B cell (primary cell): Measurements from ENCODE around the gene CAMKV. TPM values are rescaled to one million over a fixed set of nuclear protein-coding genes. Genes with fewer than 3 reads are reported as not detected.
A peak's percentile ranks its signal among the peaks of the same experiment; 100 is the strongest.
"Not testable (repeated sequence)": the region's sequence is repeated elsewhere in the genome, so short reads cannot be mapped to it uniquely, and the experiment has no call there.

Source experiments
- ATAC-seq: fragments of 200-7000 bp; cut with Tn5 transposase; one replicate; pipeline ENCODE4 v1.10.0; 2021; ENCODE audit warnings: low read depth, mild to moderate bottlenecking, moderate number of reproducible peaks, moderate library complexity
- CTCF ChIA-PET: fragments of 350-600 bp; sonication (Branson Sonifier 250); formaldehyde crosslinking; loops from one replicate; lab custom pipeline; 2021; ENCODE audit warnings: antibody characterized with exemption, inconsistent platforms; lab: Charles Lee
- POLR2A ChIA-PET: fragments of 350-600 bp; sonication (Branson Sonifier 250); formaldehyde crosslinking; loops from one replicate; lab custom pipeline; 2021; ENCODE audit warnings: antibody characterized with exemption; lab: Charles Lee
- DNase-seq: peaks from one replicate; pipeline ENCODE4 v3.0.0; 2013
- H2AFZ ChIP-seq: 2 replicates; pipeline ENCODE4 v1.6.1; 2012; ENCODE audit warnings: mild to moderate bottlenecking, low read depth, low read length; ENCODE audit not compliant: insufficient read depth, poor library complexity, severe bottlenecking
- H3K27ac ChIP-seq, 2 donors: 1 replicate in 1 of 2; 2 replicates in 1 of 2; pipeline ENCODE4 v1.5.1; 2012 to 2013; ENCODE audit warnings: low read length in 2 of 2, mild to moderate bottlenecking in 2 of 2, moderate library complexity in 1 of 2
- H3K27me3 ChIP-seq, 4 experiments: fragments of 200-600 bp in 1 of 4; sonication (generic) in 1 of 4; replicated peaks in 1 of 4; 1 replicate in 2 of 4; 2 replicates in 2 of 4; pipeline versions ENCODE4 v1.6.1 to v1.7.0; 2013 to 2016; ENCODE audit warnings: low read length in 3 of 4, mild to moderate bottlenecking in 2 of 4, mixed read lengths in 1 of 4, moderate library complexity in 1 of 4; ENCODE audit not compliant: insufficient read depth in 4 of 4, control insufficient read depth in 3 of 4; ENCODE audit errors: control extremely low read depth in 1 of 4
- H3K36me3 ChIP-seq, 2 experiments: replicated peaks in 1 of 2; 1 replicate in 1 of 2; 2 replicates in 1 of 2; pipeline versions ENCODE4 v1.6.1 to v1.7.1; 2013; ENCODE audit warnings: low read length in 1 of 2; ENCODE audit not compliant: insufficient read depth in 2 of 2, control insufficient read depth in 1 of 2; ENCODE audit errors: control extremely low read depth in 1 of 2, extremely low read depth in 1 of 2
- H3K4me1 ChIP-seq, 2 donors: fragments of 200-600 bp in 1 of 2; sonication (generic) in 1 of 2; 1 replicate in 1 of 2; 2 replicates in 1 of 2; pipeline versions ENCODE4 v1.5.1 to v1.6.1; 2013 to 2017; ENCODE audit warnings: low read length in 2 of 2; ENCODE audit not compliant: control insufficient read depth in 2 of 2, insufficient read depth in 2 of 2
- H3K4me2 ChIP-seq: replicated peaks from 2 replicates; pipeline ENCODE3; 2012; ENCODE audit warnings: mild to moderate bottlenecking, low read depth, low read length; ENCODE audit not compliant: poor library complexity, severe bottlenecking
- H3K4me3 ChIP-seq, 5 experiments: fragments of 200-600 bp in 1 of 5; sonication (generic) in 1 of 5; 1 replicate in 3 of 5; 2 replicates in 2 of 5; pipeline versions ENCODE4 v1.5.1 to v1.7.0; 2011 to 2016; ENCODE audit warnings: low read length in 4 of 5, mild to moderate bottlenecking in 4 of 5, low read depth in 2 of 5, control low read depth in 1 of 5, moderate library complexity in 1 of 5; ENCODE audit not compliant: insufficient read depth in 1 of 5; ENCODE audit errors: control extremely low read depth in 1 of 5, extremely low read depth in 1 of 5
- H3K79me2 ChIP-seq: fragments of 200-600 bp; sonication (generic); one replicate; pipeline ENCODE4 v1.6.0; 2016; ENCODE audit warnings: low read length; ENCODE audit not compliant: control insufficient read depth, insufficient read depth
- H3K9ac ChIP-seq: fragments of 200-600 bp; sonication (generic); 2 replicates; pipeline ENCODE4 v1.6.1; 2017; ENCODE audit warnings: mild to moderate bottlenecking, low read length, moderate library complexity
- H3K9me3 ChIP-seq, 3 donors: one replicate each; pipeline versions ENCODE4 v1.6.1 to v1.7.1; 2013; ENCODE audit warnings: low read length in 2 of 3; ENCODE audit not compliant: control insufficient read depth in 2 of 3, insufficient read depth in 1 of 3; ENCODE audit errors: control extremely low read depth in 1 of 3
- H4K20me1 ChIP-seq: 2 replicates; pipeline ENCODE4 v1.6.0; 2012; ENCODE audit warnings: mild to moderate bottlenecking, low read length; ENCODE audit not compliant: insufficient read depth, control insufficient read depth, poor library complexity, severe bottlenecking
- H3K27ac Mint-ChIP-seq: one replicate; pipeline ENCODE4 v1.8.0; 2021; ENCODE audit warnings: mixed read lengths
- H3K27me3 Mint-ChIP-seq: one replicate; pipeline ENCODE4 v1.8.0; 2021; ENCODE audit warnings: mixed read lengths
- H3K4me1 Mint-ChIP-seq: one replicate; pipeline ENCODE4 v1.8.0; 2021; ENCODE audit warnings: mixed read lengths
- H3K4me3 Mint-ChIP-seq: one replicate; pipeline ENCODE4 v1.8.0; 2021; ENCODE audit warnings: mixed read lengths
- H3K9me3 Mint-ChIP-seq: one replicate; pipeline ENCODE4 v1.8.0; 2022; ENCODE audit warnings: mixed read lengths; ENCODE audit not compliant: insufficient read depth
- EZH2 ChIP-seq: IDR thresholded peaks from 2 replicates; pipeline ENCODE4 v1.6.1; 2012; ENCODE audit warnings: borderline replicate concordance, low read depth, mild to moderate bottlenecking, moderate library complexity, low read length; ENCODE audit not compliant: insufficient read depth, poor library complexity, severe bottlenecking
- WGBS: methylation state at CpG from one replicate; pipeline ENCODE4 v1.1.5; 2013; ENCODE audit warnings: missing lambda C conversion rate; ENCODE audit not compliant: insufficient coverage; 5-methylcytosine and 5-hydroxymethylcytosine counted together
- intact Hi-C: fragments of 100-400 bp; cut with micrococcal nuclease; formaldehyde crosslinking; loops from one replicate; pipeline ENCODE4 v1.10.0; 2022
- polyA minus RNA-seq: library from RNA; depleted of rRNA, polyadenylated mRNA; stranded (reverse); fragments of >200 nt; gene quantifications from 2 replicates; pipeline ENCODE4 v1.2.3, GENCODE V29; 2012
- polyA plus RNA-seq: library from polyadenylated mRNA; depleted of rRNA; stranded (reverse); fragments of >200 nt; gene quantifications from 2 replicates; pipeline ENCODE4 v1.2.3, GENCODE V29; 2012
- total RNA-seq, 2 donors: library from RNA; stranded (reverse); fragments of 120-200 nt in 1 of 2; gene quantifications; 1 replicate in 1 of 2; 2 replicates in 1 of 2; pipeline versions ENCODE4 v1.2.3 to v1.2.4, GENCODE V29; 2013 to 2022
- TF ChIP-seq, protein P1 (sequence below): fragments of 200-600 bp; IDR thresholded peaks from one replicate; pipeline ENCODE4 v1.8.0; 2022; ENCODE audit warnings: antibody characterized with exemption, mild to moderate bottlenecking

The CAMKV gene, protein sequence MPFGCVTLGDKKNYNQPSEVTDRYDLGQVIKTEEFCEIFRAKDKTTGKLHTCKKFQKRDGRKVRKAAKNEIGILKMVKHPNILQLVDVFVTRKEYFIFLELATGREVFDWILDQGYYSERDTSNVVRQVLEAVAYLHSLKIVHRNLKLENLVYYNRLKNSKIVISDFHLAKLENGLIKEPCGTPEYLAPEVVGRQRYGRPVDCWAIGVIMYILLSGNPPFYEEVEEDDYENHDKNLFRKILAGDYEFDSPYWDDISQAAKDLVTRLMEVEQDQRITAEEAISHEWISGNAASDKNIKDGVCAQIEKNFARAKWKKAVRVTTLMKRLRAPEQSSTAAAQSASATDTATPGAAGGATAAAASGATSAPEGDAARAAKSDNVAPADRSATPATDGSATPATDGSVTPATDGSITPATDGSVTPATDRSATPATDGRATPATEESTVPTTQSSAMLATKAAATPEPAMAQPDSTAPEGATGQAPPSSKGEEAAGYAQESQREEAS
- not detected in 2 replicates for total RNA-seq
- total RNA-seq (2013), result not detected
- not detected in 2 replicates for polyA plus RNA-seq
- not detected in 2 replicates for polyA minus RNA-seq

DNA sequence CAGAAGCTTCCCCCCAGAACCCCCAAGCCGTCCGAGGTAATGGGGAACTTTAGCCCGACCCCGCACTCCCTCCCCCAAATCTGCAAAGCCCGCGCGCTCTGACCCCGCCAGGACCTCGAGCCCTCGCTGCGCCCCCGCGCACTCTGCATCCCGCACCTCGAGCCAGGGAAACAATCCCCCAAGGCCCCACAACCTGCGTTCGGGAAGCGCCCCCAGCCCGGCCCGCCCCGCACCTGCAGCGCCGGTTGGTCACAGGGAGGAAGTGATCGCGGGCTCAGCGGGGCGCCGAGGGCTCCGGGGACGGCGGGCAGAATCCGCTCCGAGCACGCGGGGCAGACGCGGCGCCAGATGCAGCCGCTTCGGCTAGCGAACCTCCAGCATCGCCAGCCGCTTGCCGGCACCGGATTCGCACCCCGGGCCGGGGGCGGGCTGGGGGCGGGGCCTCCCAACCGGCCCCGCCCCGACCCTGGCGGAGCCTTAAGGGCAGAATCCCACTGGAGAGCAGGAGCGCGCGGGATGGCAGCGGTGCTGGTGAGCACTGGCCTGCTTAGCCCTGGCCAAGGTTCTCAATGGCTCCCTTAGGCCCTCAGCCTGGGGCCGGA is at the start of gene CAMKV:
Gene CAMKV, minus strand, starts transcription at position 382 of the 602 bp plus-strand sequence. CDS start 7,518 bp downstream, outside the sequence.
- no peaks in the 10 kb centered on the region for H3K9me3 Mint-ChIP-seq
- Histone ChIP-seq H4K20me1 (no peaks in the 10 kb centered on the region), H3K4me3 (peak within 1 kb of the TSS in 4 of 5 experiments; percentile 19 to 38 (median 32)), H3K4me2 (peak within 1 kb of the TSS; percentile 93), H3K79me2 (no peaks in the 10 kb centered on the region), H2AFZ (peak within 1 kb of the TSS; percentile 58), H3K9me3 (peaks cover 0 to 12% (median 0%) of the 10 kb centered on the region in 3 donors), H3K4me1 (peaks cover 12 to 18% of the 10 kb centered on the region in 2 donors), H3K9ac (peak within 1 kb of the TSS; percentile 45), H3K27ac (no peak within 1 kb of the TSS), H3K36me3 (no peaks in the 10 kb centered on the region), H3K27me3 (peaks cover 0 to 49% (median 20%) of the 10 kb centered on the region in 4 experiments)
- peaks cover 37% of the 10 kb centered on the region for H3K27me3 Mint-ChIP-seq
- ATAC-seq (peak; percentile 57), DNase-seq (peak; percentile 58)
- 1% methylated on average over 59 of the region's 59 CpGs for WGBS
- peak within 1 kb of the TSS; percentile 56 for H3K4me3 Mint-ChIP-seq
- ChIA-PET CTCF (interaction anchor here (0.7 to 1.3 kb wide), 2 partner anchors 20 to 24 kb away, joined by 3 to 4 read pairs; no protein-coding TSS in a partner anchor), POLR2A (interaction anchor here (0.6 to 0.8 kb wide), 2 partner anchors 66 to 365 kb away, joined by 3 to 6 read pairs; no protein-coding TSS in a partner anchor)
- peak within 1 kb of the TSS; percentile 37 for H3K27ac Mint-ChIP-seq
- H3K4me1 Mint-ChIP-seq, result no peaks in the 10 kb centered on the region
- intact Hi-C loops, result no loop called here
- TF ChIP-seq, protein P1, sequence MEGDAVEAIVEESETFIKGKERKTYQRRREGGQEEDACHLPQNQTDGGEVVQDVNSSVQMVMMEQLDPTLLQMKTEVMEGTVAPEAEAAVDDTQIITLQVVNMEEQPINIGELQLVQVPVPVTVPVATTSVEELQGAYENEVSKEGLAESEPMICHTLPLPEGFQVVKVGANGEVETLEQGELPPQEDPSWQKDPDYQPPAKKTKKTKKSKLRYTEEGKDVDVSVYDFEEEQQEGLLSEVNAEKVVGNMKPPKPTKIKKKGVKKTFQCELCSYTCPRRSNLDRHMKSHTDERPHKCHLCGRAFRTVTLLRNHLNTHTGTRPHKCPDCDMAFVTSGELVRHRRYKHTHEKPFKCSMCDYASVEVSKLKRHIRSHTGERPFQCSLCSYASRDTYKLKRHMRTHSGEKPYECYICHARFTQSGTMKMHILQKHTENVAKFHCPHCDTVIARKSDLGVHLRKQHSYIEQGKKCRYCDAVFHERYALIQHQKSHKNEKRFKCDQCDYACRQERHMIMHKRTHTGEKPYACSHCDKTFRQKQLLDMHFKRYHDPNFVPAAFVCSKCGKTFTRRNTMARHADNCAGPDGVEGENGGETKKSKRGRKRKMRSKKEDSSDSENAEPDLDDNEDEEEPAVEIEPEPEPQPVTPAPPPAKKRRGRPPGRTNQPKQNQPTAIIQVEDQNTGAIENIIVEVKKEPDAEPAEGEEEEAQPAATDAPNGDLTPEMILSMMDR, result no peak
- no peak for TF ChIP-seq EZH2

DNA sequence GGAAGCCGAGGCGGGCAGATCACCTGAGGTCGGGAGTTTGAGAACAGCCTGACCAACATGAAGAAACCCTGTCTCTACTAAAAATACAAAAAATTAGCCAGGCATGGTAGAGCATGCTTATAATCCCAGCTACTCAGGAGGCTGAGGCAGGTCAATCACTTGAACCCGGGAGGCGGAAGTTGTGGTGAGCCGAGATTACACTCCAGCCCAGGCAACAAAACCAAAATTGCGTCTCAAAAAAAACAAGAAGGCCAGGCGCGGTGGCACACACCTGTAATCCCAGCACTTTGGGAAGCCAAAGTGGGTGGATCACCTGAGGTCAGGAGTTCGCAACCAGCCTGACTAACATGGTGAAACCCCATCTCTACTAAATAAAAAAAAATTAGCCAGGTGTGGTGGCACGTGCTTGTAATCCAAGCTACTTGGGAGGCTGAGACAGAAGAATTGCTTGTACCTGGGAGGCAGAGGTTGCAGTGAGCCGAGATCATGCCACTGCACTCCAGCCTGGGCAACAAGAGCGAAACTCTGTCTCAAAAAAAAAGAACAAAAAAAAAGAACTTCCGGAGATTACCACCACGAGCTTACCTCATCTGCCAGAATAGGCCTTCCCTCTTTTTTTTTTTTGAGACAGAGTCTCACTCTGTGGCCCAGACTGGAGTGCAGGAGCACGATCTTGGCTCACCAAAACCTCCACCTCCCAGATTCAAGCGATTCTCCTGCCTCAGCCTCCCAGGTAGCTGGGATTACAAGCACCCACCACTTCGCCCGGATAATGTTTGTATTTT is 48.3 kb upstream of the CAMKV start:
- H3K4me1 Mint-ChIP-seq, H3K79me2 ChIP-seq, H3K27me3 ChIP-seq, H3K27me3 Mint-ChIP-seq, H3K4me1 ChIP-seq, H3K9me3 ChIP-seq, DNase-seq, H3K36me3 ChIP-seq, H3K4me3 ChIP-seq, CTCF ChIA-PET, H3K4me3 Mint-ChIP-seq, intact Hi-C loops, H2AFZ ChIP-seq, ATAC-seq, POLR2A ChIA-PET, H3K9me3 Mint-ChIP-seq, H3K9ac ChIP-seq, H3K27ac Mint-ChIP-seq, H3K4me2 ChIP-seq, H3K27ac ChIP-seq, H4K20me1 ChIP-seq: not testable (repeated sequence)
- 87% methylated on average over 11 of the region's 19 CpGs for WGBS
